Upper lobe of left lung (tissue), 4 donors: ENCODE measurements around the gene CHST8.

Experiments
- CTCF ChIP-seq, 6 experiments: fragments of 450-650 bp in 4 of 6; fragments of 200-600 bp in 2 of 6; sonication (generic) in 2 of 6; IDR thresholded peaks; one replicate each; pipeline ENCODE4 v1.5.1; 2016 to 2019; ENCODE audit warnings: antibody characterized with exemption in 6 of 6
- EP300 ChIP-seq, 4 donors: sonication (generic); formaldehyde crosslinking; IDR thresholded peaks; one replicate each; pipeline ENCODE4 v1.5.1; 2017; ENCODE audit warnings: antibody characterized with exemption in 4 of 4, control low read depth in 2 of 4
- POLR2A ChIP-seq, 4 donors: fragments of 450-650 bp; IDR thresholded peaks; one replicate each; pipeline ENCODE4 v1.5.1; 2016 to 2017; ENCODE audit warnings: antibody characterized with exemption in 4 of 4, mild to moderate bottlenecking in 2 of 4
- POLR2AphosphoS5 ChIP-seq, 2 donors: sonication (generic); formaldehyde crosslinking; IDR thresholded peaks; one replicate each; pipeline ENCODE4 v1.5.1; 2017; ENCODE audit warnings: antibody characterized with exemption in 2 of 2

GRCh38 chr19:33751436-33751770, 129.7 kb downstream of the CHST8 start:
- TF ChIP-seq CTCF (IDR thresholded peaks at IDR 0.05), result no peak
- no peak for TF ChIP-seq POLR2A (IDR thresholded peaks at IDR 0.05)
- no peak for TF ChIP-seq EP300 (IDR thresholded peaks at IDR 0.05)
- TF ChIP-seq POLR2AphosphoS5 (IDR thresholded peaks at IDR 0.05), result no peak
